Smooth muscle cell (in vitro differentiated cells): Measurements from ENCODE around the gene VIT. TPM values are rescaled to one million over a fixed set of nuclear protein-coding genes. Genes with fewer than 3 reads are reported as not detected.
"Not testable (repeated sequence)": the region's sequence is repeated elsewhere in the genome, so short reads cannot be mapped to it uniquely, and the experiment has no call there.

Source experiments
- DNase-seq: peaks from one replicate; lab custom pipeline; 2025; ENCODE audit not compliant: unreplicated experiment; lab: John Stamatoyannopoulos, UW
- H2AFZ ChIP-seq: fragments of 200-600 bp; sonication (generic); 2 replicates; pipeline ENCODE4 v1.6.0; 2016; ENCODE audit warnings: antibody characterized with exemption, low read depth, mild to moderate bottlenecking
- H3F3A ChIP-seq: fragments of 200-600 bp; sonication (generic); 2 replicates; pipeline ENCODE4 v1.6.0; 2017; ENCODE audit warnings: antibody characterized with exemption, low read depth
- H3K27ac ChIP-seq: fragments of 200-600 bp; sonication (generic); 2 replicates; pipeline ENCODE4 v1.5.1; 2016; ENCODE audit warnings: low read depth, mild to moderate bottlenecking
- H3K27me3 ChIP-seq: fragments of 200-600 bp; sonication (generic); 2 replicates; pipeline ENCODE4 v1.6.1; 2016; ENCODE audit warnings: low read depth, mild to moderate bottlenecking
- H3K36me3 ChIP-seq: fragments of 200-600 bp; sonication (generic); 2 replicates; pipeline ENCODE4 v1.5.1; 2016; ENCODE audit warnings: low read depth
- H3K4me1 ChIP-seq: fragments of 200-600 bp; sonication (generic); 2 replicates; pipeline ENCODE4 v1.5.1; 2016; ENCODE audit warnings: low read depth
- H3K4me2 ChIP-seq: fragments of 200-600 bp; sonication (generic); 2 replicates; pipeline ENCODE4 v1.6.0; 2016; ENCODE audit warnings: mild to moderate bottlenecking
- H3K4me3 ChIP-seq: fragments of 200-600 bp; sonication (generic); 2 replicates; pipeline ENCODE4 v1.5.1; 2016; ENCODE audit warnings: mild to moderate bottlenecking
- H3K79me2 ChIP-seq: fragments of 200-600 bp; sonication (generic); 2 replicates; pipeline ENCODE4 v1.6.0; 2016; ENCODE audit warnings: low read depth, mild to moderate bottlenecking
- H3K9ac ChIP-seq: fragments of 200-600 bp; sonication (generic); 2 replicates; pipeline ENCODE4 v1.6.0; 2016; ENCODE audit warnings: low read depth
- H3K9me3 ChIP-seq: fragments of 200-600 bp; sonication (generic); replicated peaks from 2 replicates; pipeline ENCODE4 v1.5.1; 2016; ENCODE audit warnings: low read depth
- H4K20me1 ChIP-seq: fragments of 200-600 bp; sonication (generic); 2 replicates; pipeline ENCODE4 v1.6.0; 2016; ENCODE audit warnings: low read depth
- WGBS: methylation state at CpG from one replicate; pipeline ENCODE4 v1.1.7; 2016; ENCODE audit warnings: low lambda C conversion rate; 5-methylcytosine and 5-hydroxymethylcytosine counted together
- polyA plus RNA-seq: library from polyadenylated mRNA; unstranded; fragments of >200 nt; fragmentation: Nextera tagmentation; extraction: Ambion mirVana; gene quantifications from 2 replicates; pipeline ENCODE4 v1.2.1, GENCODE V29; 2016
- total RNA-seq: library from RNA; depleted of rRNA; stranded (reverse); fragments of >200 nt; gene quantifications from 2 replicates; pipeline ENCODE4 v1.2.3, GENCODE V29; 2014
- TF ChIP-seq, protein P1 (sequence below): fragments of 200-600 bp; sonication (generic); IDR thresholded peaks from 2 replicates; pipeline ENCODE4 v1.5.1; 2017; ENCODE audit warnings: borderline replicate concordance, mild to moderate bottlenecking, antibody characterized with exemption; ENCODE audit not compliant: insufficient read depth, poor library complexity, severe bottlenecking

Gene VIT
- total and polyA plus RNA-seq, 2 experiments from 2014 or later: 0.13 TPM; not detected in 1

DNA sequence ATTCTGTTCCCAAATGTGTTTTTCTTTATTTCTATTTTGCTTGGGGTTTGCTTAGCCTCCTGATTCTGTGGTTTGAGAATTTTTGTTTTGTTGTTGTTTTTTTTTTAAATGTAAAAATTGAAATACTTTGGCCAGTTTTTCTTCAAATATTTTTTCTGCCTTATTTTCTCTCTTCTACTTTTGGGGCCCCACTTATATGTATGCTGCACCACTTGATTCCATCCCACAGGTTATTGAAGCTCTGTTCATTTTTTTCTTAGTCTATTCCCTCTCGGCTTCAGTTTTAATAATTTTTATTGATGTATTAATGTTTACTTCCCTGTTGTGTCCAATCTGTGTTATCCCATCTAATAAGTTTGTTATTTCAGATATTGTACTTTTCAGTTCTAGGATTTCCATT, 17.7 kb upstream of the VIT start:
- Histone ChIP-seq H2AFZ (no peak overlapping the region), H3K4me1 (no peaks in the 10 kb centered on the region), H3K4me3 (no peak overlapping the region), H3K4me2 (no peak overlapping the region), H3K79me2 (no peaks in the 10 kb centered on the region), H3K27me3 (no peaks in the 10 kb centered on the region), H3K27ac (no peak overlapping the region), H4K20me1 (no peaks in the 10 kb centered on the region), H3K36me3 (no peaks in the 10 kb centered on the region), H3K9ac (no peak overlapping the region), H3K9me3 (no peaks in the 10 kb centered on the region), H3F3A (no peaks in the 10 kb centered on the region)
- DNase-seq: no peak
- TF ChIP-seq, protein P1, sequence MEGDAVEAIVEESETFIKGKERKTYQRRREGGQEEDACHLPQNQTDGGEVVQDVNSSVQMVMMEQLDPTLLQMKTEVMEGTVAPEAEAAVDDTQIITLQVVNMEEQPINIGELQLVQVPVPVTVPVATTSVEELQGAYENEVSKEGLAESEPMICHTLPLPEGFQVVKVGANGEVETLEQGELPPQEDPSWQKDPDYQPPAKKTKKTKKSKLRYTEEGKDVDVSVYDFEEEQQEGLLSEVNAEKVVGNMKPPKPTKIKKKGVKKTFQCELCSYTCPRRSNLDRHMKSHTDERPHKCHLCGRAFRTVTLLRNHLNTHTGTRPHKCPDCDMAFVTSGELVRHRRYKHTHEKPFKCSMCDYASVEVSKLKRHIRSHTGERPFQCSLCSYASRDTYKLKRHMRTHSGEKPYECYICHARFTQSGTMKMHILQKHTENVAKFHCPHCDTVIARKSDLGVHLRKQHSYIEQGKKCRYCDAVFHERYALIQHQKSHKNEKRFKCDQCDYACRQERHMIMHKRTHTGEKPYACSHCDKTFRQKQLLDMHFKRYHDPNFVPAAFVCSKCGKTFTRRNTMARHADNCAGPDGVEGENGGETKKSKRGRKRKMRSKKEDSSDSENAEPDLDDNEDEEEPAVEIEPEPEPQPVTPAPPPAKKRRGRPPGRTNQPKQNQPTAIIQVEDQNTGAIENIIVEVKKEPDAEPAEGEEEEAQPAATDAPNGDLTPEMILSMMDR: no peak
- 87% methylated on average over 1 of the region's 1 CpG for whole genome bisulfite sequencing

DNA sequence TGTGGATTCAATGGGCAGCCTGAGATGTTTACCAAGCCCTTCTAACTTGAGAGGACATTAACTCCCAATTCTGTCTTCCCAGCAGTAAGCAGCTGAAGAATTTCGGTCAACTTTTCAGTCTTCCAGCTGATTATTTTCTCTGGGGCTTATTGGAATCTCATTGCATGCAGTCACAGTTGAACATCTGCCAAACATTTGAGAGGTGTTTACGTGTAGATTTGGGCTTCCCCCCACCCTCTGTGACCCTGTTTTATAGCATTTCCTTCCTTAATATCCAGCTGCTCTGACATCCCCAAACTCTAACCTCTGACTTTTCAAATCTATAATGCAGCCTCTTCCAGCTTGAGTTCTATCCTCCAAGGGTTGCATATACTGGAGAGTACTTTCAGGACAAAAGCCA, 16.5 kb upstream of the VIT start:
- no peak overlapping the region for H3K4me3 ChIP-seq
- no peak overlapping the region for H3K4me2 ChIP-seq
- H3K27ac ChIP-seq: no peak overlapping the region
- no peaks in the 10 kb centered on the region for H3K9me3 ChIP-seq
- H3K27me3 ChIP-seq: no peaks in the 10 kb centered on the region
- no peak for DNase-seq
- H3K36me3 ChIP-seq: no peaks in the 10 kb centered on the region
- no peaks in the 10 kb centered on the region for H4K20me1 ChIP-seq
- H3F3A ChIP-seq: no peaks in the 10 kb centered on the region
- 44% methylated on average over 2 of the region's 2 CpGs for WGBS
- TF ChIP-seq, protein P1: no peak
- H2AFZ ChIP-seq: no peak overlapping the region
- H3K9ac ChIP-seq: no peak overlapping the region
- H3K79me2 ChIP-seq: no peaks in the 10 kb centered on the region
- no peaks in the 10 kb centered on the region for H3K4me1 ChIP-seq

DNA sequence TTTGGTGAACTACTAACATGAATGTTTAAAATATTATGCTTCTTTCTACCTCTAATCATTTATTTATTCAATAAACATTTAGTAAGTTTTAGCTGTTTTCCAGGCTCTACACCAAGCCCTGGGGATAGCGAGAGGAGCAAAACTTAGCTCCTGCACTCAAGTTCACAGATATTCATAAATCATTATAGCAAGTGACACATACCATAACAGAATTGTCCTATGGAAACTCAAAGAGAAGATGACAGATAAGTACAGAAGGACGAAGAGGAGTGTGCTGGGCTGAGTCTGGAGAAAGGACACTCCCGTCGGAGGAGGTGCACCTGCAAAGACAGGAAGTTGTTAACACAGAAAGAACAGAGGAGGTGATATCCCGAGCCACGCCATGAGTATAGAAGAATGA, 13.9 kb upstream of the VIT start:
- no peak overlapping the region for H3K4me2 ChIP-seq
- H3F3A ChIP-seq: no peaks in the 10 kb centered on the region
- WGBS: 86% methylated on average over 6 of the region's 6 CpGs
- no peak overlapping the region for H2AFZ ChIP-seq
- DNase-seq: no peak
- H3K4me3 ChIP-seq: no peak overlapping the region
- H3K79me2 ChIP-seq: no peaks in the 10 kb centered on the region
- H3K27me3 ChIP-seq: no peaks in the 10 kb centered on the region
- no peaks in the 10 kb centered on the region for H3K4me1 ChIP-seq
- no peaks in the 10 kb centered on the region for H3K9me3 ChIP-seq
- no peaks in the 10 kb centered on the region for H3K36me3 ChIP-seq
- no peak overlapping the region for H3K9ac ChIP-seq
- H3K27ac ChIP-seq: no peak overlapping the region
- TF ChIP-seq, protein P1: no peak
- no peaks in the 10 kb centered on the region for H4K20me1 ChIP-seq

DNA sequence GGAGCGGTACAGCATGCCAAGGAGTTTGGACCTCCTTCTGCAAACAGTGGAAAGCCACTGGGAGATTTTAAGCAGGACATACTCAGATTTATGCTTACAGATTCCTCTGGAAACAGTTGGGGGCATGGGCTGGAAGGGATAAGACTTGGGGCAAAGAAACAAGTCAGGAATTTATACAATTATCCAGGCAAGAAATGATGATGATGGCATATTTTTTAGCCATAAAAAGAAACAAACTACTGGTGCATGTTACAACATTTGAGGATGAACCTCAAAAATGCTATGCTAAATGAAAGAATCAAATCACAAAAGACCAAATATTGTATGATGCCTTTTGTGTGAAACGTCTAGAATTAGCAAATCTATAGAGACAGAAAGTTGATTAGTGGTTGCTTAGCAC, 13.5 kb upstream of the VIT start:
- no peak overlapping the region for H3K4me3 ChIP-seq
- no peaks in the 10 kb centered on the region for H3K9me3 ChIP-seq
- no peak overlapping the region for H3K9ac ChIP-seq
- no peak for DNase-seq
- H4K20me1 ChIP-seq: no peaks in the 10 kb centered on the region
- WGBS: 48% methylated on average over 2 of the region's 2 CpGs
- H3K79me2 ChIP-seq: no peaks in the 10 kb centered on the region
- TF ChIP-seq, protein P1: no peak
- H2AFZ ChIP-seq: no peak overlapping the region
- no peak overlapping the region for H3K27ac ChIP-seq
- no peaks in the 10 kb centered on the region for H3F3A ChIP-seq
- H3K27me3 ChIP-seq: no peaks in the 10 kb centered on the region
- H3K4me1 ChIP-seq: no peaks in the 10 kb centered on the region
- no peaks in the 10 kb centered on the region for H3K36me3 ChIP-seq
- no peak overlapping the region for H3K4me2 ChIP-seq

DNA sequence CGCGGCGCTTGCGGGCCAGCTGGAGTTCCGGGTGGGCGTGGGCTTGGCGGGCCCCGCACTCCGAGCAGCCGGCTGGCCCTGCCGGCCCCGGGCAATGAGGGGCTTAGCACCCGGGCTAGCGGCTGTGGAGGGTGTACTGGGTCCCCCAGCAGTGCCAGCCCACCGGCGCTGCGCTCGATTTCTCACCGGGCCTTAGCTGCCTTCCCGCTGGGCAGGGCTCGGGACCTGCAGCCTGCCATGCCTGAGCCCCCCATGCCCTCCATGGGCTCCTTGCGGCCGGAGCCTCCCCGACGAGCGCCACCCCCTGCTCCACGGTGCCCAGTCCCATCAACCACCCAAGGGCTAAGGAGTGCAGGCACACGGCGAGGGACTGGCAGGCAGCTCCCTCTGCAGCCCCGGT, 8.2 kb upstream of the VIT start:
- not testable (repeated sequence) for H2AFZ ChIP-seq, H3K9ac ChIP-seq, H3K79me2 ChIP-seq, H4K20me1 ChIP-seq, H3K4me1 ChIP-seq, H3K27me3 ChIP-seq, H3K27ac ChIP-seq, H3K4me3 ChIP-seq, H3K4me2 ChIP-seq, H3K36me3 ChIP-seq, DNase-seq, H3F3A ChIP-seq, H3K9me3 ChIP-seq
- 99% methylated on average over 20 of the region's 30 CpGs for WGBS

DNA sequence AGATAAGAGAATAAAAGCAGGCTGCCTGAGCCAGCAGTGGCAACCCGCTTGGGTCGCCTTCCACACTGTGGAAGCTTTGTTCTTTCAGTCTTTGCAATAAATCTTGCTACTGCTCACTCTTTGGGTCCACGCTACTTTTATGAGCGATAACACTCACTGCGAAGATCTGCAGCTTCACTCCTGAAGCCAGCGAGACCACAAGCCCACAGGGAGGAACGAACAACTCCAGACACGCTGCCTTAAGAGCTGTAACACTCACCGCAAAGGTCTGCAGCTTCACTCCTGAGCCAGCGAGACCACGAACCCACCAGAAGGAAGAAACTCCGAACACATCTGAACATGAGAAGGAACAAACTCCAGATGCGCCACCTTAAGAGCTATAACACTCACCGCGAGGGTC, 7.5 kb upstream of the VIT start:
- not testable (repeated sequence) for H4K20me1 ChIP-seq, H3K27ac ChIP-seq, DNase-seq, H2AFZ ChIP-seq, H3K9ac ChIP-seq, H3K4me3 ChIP-seq, H3K79me2 ChIP-seq, H3K27me3 ChIP-seq, H3K36me3 ChIP-seq, H3K4me1 ChIP-seq, H3F3A ChIP-seq, H3K9me3 ChIP-seq, H3K4me2 ChIP-seq
- WGBS: 96% methylated on average over 15 of the region's 15 CpGs
